Stomach smooth muscle (tissue), 2 donors: ENCODE results near the gene PDK2.

Experiments
- H3K27ac ChIP-seq: one replicate; pipeline ENCODE4 v1.7.0; 2013; ENCODE audit warnings: mild to moderate bottlenecking, low read length, inconsistent platforms
- H3K27me3 ChIP-seq, 2 donors: one replicate each; pipeline ENCODE4 v1.7.0; 2013; ENCODE audit warnings: low read length in 2 of 2; ENCODE audit not compliant: insufficient read depth in 2 of 2, control insufficient read depth in 1 of 2
- H3K36me3 ChIP-seq, 2 donors: one replicate each; pipeline ENCODE4 v1.7.0; 2013; ENCODE audit warnings: low read length in 2 of 2; ENCODE audit not compliant: control insufficient read depth in 2 of 2, insufficient read depth in 2 of 2
- H3K4me1 ChIP-seq: one replicate; pipeline ENCODE4 v1.7.0; 2013; ENCODE audit warnings: low read length; ENCODE audit not compliant: control insufficient read depth, insufficient read depth
- H3K4me3 ChIP-seq, 2 donors: one replicate each; pipeline ENCODE4 v1.7.0; 2013; ENCODE audit warnings: low read length in 2 of 2
- H3K9ac ChIP-seq, 2 donors: one replicate each; pipeline ENCODE4 v1.7.0; 2013; ENCODE audit warnings: low read length in 2 of 2, mild to moderate bottlenecking in 1 of 2
- H3K9me3 ChIP-seq, 2 donors: one replicate each; pipeline ENCODE4 v1.7.0; 2013; ENCODE audit warnings: low read length in 2 of 2; ENCODE audit not compliant: control insufficient read depth in 2 of 2
- donor health status: healthy.
- donor health status: Pancreatic carcinoma.

PDK2 gene

GRCh38 chr17:50051606-50052005 is 43.5 kb upstream of the PDK2 start:
- Histone ChIP-seq H3K36me3 (no peaks in the 10 kb centered on the region), H3K9ac (no peak overlapping the region), H3K4me3 (no peak overlapping the region), H3K27me3 (no peaks in the 10 kb centered on the region), H3K27ac (no peak overlapping the region), H3K4me1 (peaks cover 35% of the 10 kb centered on the region), H3K9me3 (no peaks in the 10 kb centered on the region)

- Histone ChIP-seq H3K36me3 (no peaks in the 10 kb centered on the region), H3K4me1 (peaks cover 39% of the 10 kb centered on the region), H3K4me3 (no peak overlapping the region), H3K9me3 (no peaks in the 10 kb centered on the region), H3K9ac (no peak overlapping the region), H3K27ac (no peak overlapping the region), H3K27me3 (no peaks in the 10 kb centered on the region)
Observed at GRCh38 chr17:50052241-50052796, 42.8 kb upstream of the PDK2 start.

- Histone ChIP-seq H3K9ac (peak overlapping the region in 1 of 2 donors; percentile 29), H3K27me3 (no peaks in the 10 kb centered on the region), H3K4me3 (peak overlapping the region in 1 of 2 donors; percentile 15), H3K9me3 (no peaks in the 10 kb centered on the region), H3K36me3 (no peaks in the 10 kb centered on the region), H3K27ac (peak overlapping the region; percentile 49), H3K4me1 (peaks cover 41% of the 10 kb centered on the region)
Observed at GRCh38 chr17:50052822-50053653, 42.1 kb upstream of the PDK2 start.

GRCh38 chr17:50053654-50053960 is 41.5 kb upstream of the PDK2 start:
- peaks cover 42% of the 10 kb centered on the region for H3K4me1 ChIP-seq
- no peak overlapping the region for H3K9ac ChIP-seq
- peak overlapping the region; percentile 49 for H3K27ac ChIP-seq
- H3K4me3 ChIP-seq, result no peak overlapping the region
- H3K36me3 ChIP-seq, result no peaks in the 10 kb centered on the region
- H3K9me3 ChIP-seq, result no peaks in the 10 kb centered on the region
- no peaks in the 10 kb centered on the region for H3K27me3 ChIP-seq

GRCh38 chr17:50055055-50055425 is 40.1 kb upstream of the PDK2 start:
- H3K36me3 ChIP-seq, result no peaks in the 10 kb centered on the region
- H3K4me1 ChIP-seq, result peaks cover 53% of the 10 kb centered on the region
- H3K9me3 ChIP-seq, result no peaks in the 10 kb centered on the region
- H3K27ac ChIP-seq, result peak overlapping the region; percentile 98
- H3K9ac ChIP-seq, result peak overlapping the region; percentile 95 to 97
- no peaks in the 10 kb centered on the region for H3K27me3 ChIP-seq
- H3K4me3 ChIP-seq, result peak overlapping the region; percentile 87 to 97

- no peaks in the 10 kb centered on the region for H3K36me3 ChIP-seq
- H3K27me3 ChIP-seq, result no peaks in the 10 kb centered on the region
- H3K9me3 ChIP-seq, result no peaks in the 10 kb centered on the region
- H3K4me1 ChIP-seq, result peaks cover 59% of the 10 kb centered on the region
- H3K4me3 ChIP-seq, result peak within 1 kb of the TSS; percentile 87 to 97
- H3K9ac ChIP-seq, result peak within 1 kb of the TSS; percentile 95 to 97
- H3K27ac ChIP-seq, result peak within 1 kb of the TSS; percentile 98
Observed at GRCh38 chr17:50055426-50056216, 39.5 kb upstream of the PDK2 start, which contains the start of gene ITGA3. ITGA3 (plus strand) TSS chr17:50056110; CDS start chr17:50056440, 330 bp downstream.

GRCh38 chr17:50056217-50056960 is 38.8 kb upstream of the PDK2 start:
- peak overlapping the region; percentile 87 to 97 for H3K4me3 ChIP-seq
- no peaks in the 10 kb centered on the region for H3K27me3 ChIP-seq
- H3K4me1 ChIP-seq, result peaks cover 65% of the 10 kb centered on the region
- no peaks in the 10 kb centered on the region for H3K9me3 ChIP-seq
- H3K36me3 ChIP-seq, result no peaks in the 10 kb centered on the region
- peak overlapping the region; percentile 78 to 97 for H3K9ac ChIP-seq
- peak overlapping the region; percentile 98 for H3K27ac ChIP-seq

GRCh38 chr17:50056961-50057330 is 38.2 kb upstream of the PDK2 start:
- Histone ChIP-seq H3K27ac (peak overlapping the region; percentile 98), H3K27me3 (no peaks in the 10 kb centered on the region), H3K4me1 (peaks cover 70% of the 10 kb centered on the region), H3K9me3 (no peaks in the 10 kb centered on the region), H3K9ac (peak overlapping the region; percentile 78 to 97), H3K36me3 (no peaks in the 10 kb centered on the region), H3K4me3 (peak overlapping the region; percentile 87 to 97)

GRCh38 chr17:50057521-50057991 is 37.6 kb upstream of the PDK2 start:
- Histone ChIP-seq H3K4me1 (peaks cover 76% of the 10 kb centered on the region), H3K36me3 (no peaks in the 10 kb centered on the region), H3K27ac (peak overlapping the region; percentile 98), H3K9ac (peak overlapping the region; percentile 78 to 97), H3K4me3 (peak overlapping the region; percentile 87 to 97), H3K27me3 (no peaks in the 10 kb centered on the region), H3K9me3 (no peaks in the 10 kb centered on the region)

- Histone ChIP-seq H3K9me3 (no peaks in the 10 kb centered on the region), H3K9ac (no peak overlapping the region), H3K4me3 (peak overlapping the region in 1 of 2 donors; percentile 87), H3K4me1 (peaks cover 80% of the 10 kb centered on the region), H3K27me3 (no peaks in the 10 kb centered on the region), H3K27ac (peak overlapping the region; percentile 98), H3K36me3 (no peaks in the 10 kb centered on the region)
Observed at GRCh38 chr17:50058296-50058953, 36.7 kb upstream of the PDK2 start.
